Chondrocyte (in vitro differentiated cells): ENCODE measurements around the gene PCID2. TPM values are rescaled to one million over a fixed set of nuclear protein-coding genes. Genes with fewer than 3 reads are reported as not detected.

Experiments
- DNase-seq: peaks from one replicate; pipeline ENCODE4 v3.0.0; 2021; ENCODE audit warnings: mixed read lengths, low spot score
- H3K27ac Mint-ChIP-seq: one replicate; pipeline ENCODE4 v1.8.0; 2021; ENCODE audit warnings: mild to moderate bottlenecking, moderate library complexity, mixed read lengths; ENCODE audit not compliant: unreplicated experiment
- H3K27me3 Mint-ChIP-seq: 2 replicates; pipeline ENCODE4 v1.8.0; 2021; ENCODE audit warnings: low read depth, mixed read lengths
- H3K36me3 Mint-ChIP-seq: 2 replicates; pipeline ENCODE4 v1.8.0; 2021; ENCODE audit warnings: low read depth, mixed read lengths
- H3K4me1 Mint-ChIP-seq: 2 replicates; pipeline ENCODE4 v1.8.0; 2021; ENCODE audit warnings: low read depth, mild to moderate bottlenecking, mixed read lengths
- H3K4me3 Mint-ChIP-seq: one replicate; pipeline ENCODE4 v1.8.0; 2021; ENCODE audit warnings: mild to moderate bottlenecking, moderate library complexity, mixed read lengths; ENCODE audit not compliant: unreplicated experiment
- H3K9me3 Mint-ChIP-seq: 2 replicates; pipeline ENCODE4 v1.8.0; 2021; ENCODE audit warnings: low read depth, mixed read lengths
- total RNA-seq: library from RNA; stranded (reverse); gene quantifications from 3 replicates; pipeline ENCODE4 v1.2.1, GENCODE V29; 2021
- TF ChIP-seq, protein P1 (sequence below): fragments of 200-600 bp; sonication (generic); IDR thresholded peaks from 2 replicates; pipeline ENCODE4 v1.5.0; 2021; ENCODE audit warnings: antibody characterized with exemption, mild to moderate bottlenecking, moderate library complexity

PCID2 gene
- total RNA-seq, 1 donor from 2014 or later: 32.9 TPM

DNA sequence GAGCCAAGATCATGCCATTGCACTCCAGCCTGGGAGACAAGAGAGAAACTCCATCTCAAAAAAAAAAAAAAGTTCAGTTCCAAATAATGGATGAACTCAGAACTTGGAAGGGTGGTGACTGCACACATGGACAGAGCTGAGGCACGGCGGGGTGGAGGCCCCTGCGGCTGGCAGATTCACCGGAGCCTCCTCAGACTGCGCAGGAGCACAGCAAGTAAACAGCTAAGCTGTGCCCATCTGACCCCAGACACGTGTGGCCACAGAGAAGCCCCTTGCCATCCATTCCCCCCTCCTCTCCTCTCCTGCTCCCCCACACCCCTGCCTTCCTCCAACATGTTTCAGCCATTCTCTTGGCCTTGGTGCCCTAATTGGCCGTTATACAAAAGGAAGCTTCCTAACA, 65.6 kb downstream of the PCID2 start:
- H3K27me3 Mint-ChIP-seq: no peaks in the 10 kb centered on the region
- H3K36me3 Mint-ChIP-seq: no peaks in the 10 kb centered on the region
- H3K4me1 Mint-ChIP-seq: no peaks in the 10 kb centered on the region
- H3K9me3 Mint-ChIP-seq: no peaks in the 10 kb centered on the region
- H3K4me3 Mint-ChIP-seq: no peak overlapping the region
- TF ChIP-seq, protein P1, sequence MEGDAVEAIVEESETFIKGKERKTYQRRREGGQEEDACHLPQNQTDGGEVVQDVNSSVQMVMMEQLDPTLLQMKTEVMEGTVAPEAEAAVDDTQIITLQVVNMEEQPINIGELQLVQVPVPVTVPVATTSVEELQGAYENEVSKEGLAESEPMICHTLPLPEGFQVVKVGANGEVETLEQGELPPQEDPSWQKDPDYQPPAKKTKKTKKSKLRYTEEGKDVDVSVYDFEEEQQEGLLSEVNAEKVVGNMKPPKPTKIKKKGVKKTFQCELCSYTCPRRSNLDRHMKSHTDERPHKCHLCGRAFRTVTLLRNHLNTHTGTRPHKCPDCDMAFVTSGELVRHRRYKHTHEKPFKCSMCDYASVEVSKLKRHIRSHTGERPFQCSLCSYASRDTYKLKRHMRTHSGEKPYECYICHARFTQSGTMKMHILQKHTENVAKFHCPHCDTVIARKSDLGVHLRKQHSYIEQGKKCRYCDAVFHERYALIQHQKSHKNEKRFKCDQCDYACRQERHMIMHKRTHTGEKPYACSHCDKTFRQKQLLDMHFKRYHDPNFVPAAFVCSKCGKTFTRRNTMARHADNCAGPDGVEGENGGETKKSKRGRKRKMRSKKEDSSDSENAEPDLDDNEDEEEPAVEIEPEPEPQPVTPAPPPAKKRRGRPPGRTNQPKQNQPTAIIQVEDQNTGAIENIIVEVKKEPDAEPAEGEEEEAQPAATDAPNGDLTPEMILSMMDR: no peak
- no peak overlapping the region for H3K27ac Mint-ChIP-seq
- no peak for DNase-seq

DNA sequence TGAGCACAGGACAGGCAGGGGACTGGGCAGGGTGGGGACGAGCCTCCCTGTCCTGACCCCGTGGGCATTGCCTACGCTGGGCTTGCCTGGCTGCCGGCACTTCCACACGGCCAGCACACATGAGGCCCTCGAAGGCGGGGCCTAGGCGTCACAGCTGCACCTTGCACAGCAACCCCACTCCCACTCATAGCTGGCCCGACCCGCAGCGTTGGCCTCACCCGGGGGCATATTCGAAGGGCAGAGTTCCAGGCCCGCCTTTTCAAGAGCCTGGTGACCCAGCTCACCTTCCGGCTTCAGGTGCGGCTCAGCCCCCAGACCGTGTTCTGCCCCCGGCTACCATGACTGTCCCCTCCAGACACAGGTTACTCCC, 66.9 kb downstream of the PCID2 start:
- Mint-ChIP-seq H3K27ac (no peak overlapping the region), H3K9me3 (no peaks in the 10 kb centered on the region), H3K36me3 (no peaks in the 10 kb centered on the region), H3K27me3 (peaks cover 2% of the 10 kb centered on the region), H3K4me3 (no peak overlapping the region), H3K4me1 (no peaks in the 10 kb centered on the region)
- TF ChIP-seq, protein P1: no peak
- no peak for DNase-seq

DNA sequence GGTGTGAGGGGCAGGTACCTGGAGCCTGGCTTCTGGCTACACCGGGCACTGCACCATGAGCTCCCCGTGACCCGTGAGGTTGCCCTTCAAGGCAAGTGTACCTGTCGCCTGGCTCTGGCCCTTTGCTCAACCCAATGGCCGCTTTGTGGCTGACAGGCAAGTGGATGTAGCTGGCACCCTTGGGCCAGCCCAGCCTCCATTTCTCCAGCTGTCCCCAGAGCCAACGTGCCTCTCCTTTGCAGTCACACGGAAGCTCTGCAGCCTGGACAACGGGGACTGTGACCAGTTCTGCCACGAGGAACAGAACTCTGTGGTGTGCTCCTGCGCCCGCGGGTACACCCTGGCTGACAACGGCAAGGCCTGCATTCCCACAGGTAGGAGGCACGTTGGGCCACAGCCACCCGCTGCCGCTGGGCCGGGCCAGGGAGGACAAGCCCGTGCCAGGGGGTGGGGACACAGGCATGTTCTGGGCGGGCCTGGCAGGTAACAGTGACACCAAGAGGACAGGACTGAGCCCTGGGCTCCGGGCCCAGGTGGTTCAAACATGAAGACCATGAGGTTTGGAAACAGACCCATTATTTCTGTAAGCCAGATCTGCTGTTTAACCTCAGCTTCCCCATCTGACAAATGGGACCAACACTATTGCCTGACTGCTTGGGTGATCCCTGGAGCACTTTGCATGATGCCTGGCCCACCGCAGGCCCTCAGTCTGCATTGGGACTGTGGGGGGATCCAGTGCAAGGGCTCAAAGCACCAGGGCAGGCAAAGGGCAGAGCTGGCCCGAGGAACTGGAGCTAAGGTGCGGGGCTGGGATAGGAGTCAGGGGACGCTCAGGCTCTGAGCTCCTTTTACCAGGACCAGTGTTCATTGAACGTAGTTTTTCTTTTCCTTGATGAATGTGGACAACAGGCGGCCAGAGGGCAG, 67.5 kb downstream of the PCID2 start:
- TF ChIP-seq, protein P1: no peak
- DNase-seq: peak; percentile 75
- Mint-ChIP-seq H3K27me3 (peaks cover 4% of the 10 kb centered on the region), H3K9me3 (no peaks in the 10 kb centered on the region), H3K36me3 (no peaks in the 10 kb centered on the region), H3K4me3 (no peak overlapping the region), H3K4me1 (no peaks in the 10 kb centered on the region), H3K27ac (no peak overlapping the region)

DNA sequence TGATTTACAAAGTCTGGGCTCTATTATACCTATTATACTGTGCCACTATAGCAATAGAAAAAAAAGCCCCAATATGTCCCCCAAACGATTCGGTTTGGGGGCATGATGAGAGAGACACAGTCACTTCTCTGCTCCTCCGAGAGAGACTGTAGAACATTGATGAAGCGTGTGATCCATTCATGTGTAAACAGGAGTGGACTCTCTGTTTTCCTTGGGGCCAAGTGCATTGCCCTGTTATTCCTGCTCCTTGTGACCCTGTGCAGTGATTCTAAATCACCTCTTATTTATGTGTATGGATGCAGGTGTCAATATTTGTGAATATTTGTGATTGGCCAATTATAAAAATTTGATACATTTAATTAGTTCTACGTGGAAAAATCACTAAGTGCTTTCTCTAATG, 68.9 kb downstream of the PCID2 start:
- Mint-ChIP-seq H3K27me3 (peaks cover 5% of the 10 kb centered on the region), H3K27ac (no peak overlapping the region)
- DNase-seq: no peak

DNA sequence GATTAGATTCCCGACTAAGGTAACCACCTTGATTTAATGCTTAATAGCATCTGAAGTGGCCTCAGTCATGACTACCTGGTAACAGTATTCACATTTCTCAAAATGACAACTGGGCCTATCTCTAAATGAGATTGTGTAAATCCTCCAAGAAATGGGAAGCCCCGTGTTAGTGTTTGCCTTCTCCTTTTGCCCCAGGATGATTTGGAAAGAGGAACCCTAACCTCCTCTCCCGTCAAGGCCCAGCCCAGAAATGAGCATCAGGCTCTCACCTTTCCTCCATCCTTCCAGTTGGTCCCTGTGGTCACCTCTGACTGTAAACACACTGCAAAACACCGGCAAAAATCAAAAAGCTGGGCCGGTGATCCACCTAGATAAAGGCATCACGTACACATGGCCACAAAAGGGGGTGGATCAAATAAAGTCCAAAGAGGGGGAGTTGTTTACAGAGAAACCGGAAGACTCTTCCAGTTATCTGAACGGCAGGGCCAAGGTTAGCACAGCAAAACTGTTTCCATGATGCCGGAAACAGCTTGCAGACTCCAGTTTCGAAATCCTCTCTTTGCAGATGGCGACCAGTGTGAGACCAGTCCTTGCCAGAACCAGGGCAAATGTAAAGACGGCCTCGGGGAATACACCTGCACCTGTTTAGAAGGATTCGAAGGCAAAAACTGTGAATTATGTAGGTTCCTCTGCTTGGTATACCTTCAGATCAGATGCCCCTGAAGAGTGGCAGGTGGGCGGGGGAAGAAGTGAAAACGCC, 69.5 kb downstream of the PCID2 start:
- Mint-ChIP-seq H3K27me3 (peaks cover 5% of the 10 kb centered on the region), H3K27ac (no peak overlapping the region), H3K4me3 (no peak overlapping the region), H3K9me3 (no peaks in the 10 kb centered on the region), H3K4me1 (no peaks in the 10 kb centered on the region), H3K36me3 (no peaks in the 10 kb centered on the region)
- TF ChIP-seq, protein P1: no peak
- DNase-seq: no peak

More for the DNA sequence above, 68.9 kb downstream of the PCID2 start:
- Mint-ChIP-seq H3K9me3 (no peaks in the 10 kb centered on the region), H3K4me3 (no peak overlapping the region), H3K4me1 (no peaks in the 10 kb centered on the region), H3K36me3 (no peaks in the 10 kb centered on the region)
- TF ChIP-seq, protein P1: no peak
